GM19455 (cell line): ENCODE results near the gene SIGLEC1.

Experiments
- ATAC-seq: cut with Tn5 transposase; IDR thresholded peaks from one replicate; pipeline ENCODE4 v1.9.1; 2021; ENCODE audit not compliant: unreplicated experiment

SIGLEC1 gene

DNA sequence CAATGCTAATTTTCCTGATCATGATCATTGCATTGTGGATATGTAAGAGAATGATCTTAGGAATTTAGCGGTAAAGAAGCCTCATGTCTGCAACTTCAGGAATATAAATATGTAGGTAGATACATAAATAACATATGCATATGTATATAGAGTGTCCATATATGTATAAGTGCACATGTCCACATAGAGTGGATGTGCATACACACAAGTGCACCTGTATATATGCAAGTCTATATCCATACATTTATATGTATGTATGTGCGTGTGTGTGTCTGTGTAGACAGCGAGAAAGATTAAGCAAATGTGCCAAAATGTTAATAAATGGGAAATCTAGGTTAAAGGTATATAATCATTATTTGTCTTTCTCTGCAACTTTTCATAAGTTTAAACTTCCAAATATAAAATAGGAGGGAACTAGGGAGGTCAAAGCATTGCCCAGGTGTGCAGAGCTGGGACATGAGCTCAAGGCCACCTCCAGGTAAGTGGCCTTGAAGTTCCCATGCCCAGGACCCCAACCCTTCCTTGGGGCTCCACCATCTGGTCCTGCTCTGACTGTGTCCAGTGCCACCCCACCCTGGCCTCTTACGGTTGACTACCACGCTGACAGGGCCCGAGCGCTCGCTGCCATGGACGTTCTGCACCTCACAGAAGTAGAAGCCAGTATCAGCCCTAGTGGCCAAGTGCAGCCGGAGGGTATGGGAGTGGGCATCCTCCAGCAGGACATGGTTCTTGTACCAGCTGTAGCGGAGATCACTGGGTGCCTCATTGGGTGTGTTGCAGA is 9.6 kb downstream of the SIGLEC1 start:
- ATAC-seq = no peak

DNA sequence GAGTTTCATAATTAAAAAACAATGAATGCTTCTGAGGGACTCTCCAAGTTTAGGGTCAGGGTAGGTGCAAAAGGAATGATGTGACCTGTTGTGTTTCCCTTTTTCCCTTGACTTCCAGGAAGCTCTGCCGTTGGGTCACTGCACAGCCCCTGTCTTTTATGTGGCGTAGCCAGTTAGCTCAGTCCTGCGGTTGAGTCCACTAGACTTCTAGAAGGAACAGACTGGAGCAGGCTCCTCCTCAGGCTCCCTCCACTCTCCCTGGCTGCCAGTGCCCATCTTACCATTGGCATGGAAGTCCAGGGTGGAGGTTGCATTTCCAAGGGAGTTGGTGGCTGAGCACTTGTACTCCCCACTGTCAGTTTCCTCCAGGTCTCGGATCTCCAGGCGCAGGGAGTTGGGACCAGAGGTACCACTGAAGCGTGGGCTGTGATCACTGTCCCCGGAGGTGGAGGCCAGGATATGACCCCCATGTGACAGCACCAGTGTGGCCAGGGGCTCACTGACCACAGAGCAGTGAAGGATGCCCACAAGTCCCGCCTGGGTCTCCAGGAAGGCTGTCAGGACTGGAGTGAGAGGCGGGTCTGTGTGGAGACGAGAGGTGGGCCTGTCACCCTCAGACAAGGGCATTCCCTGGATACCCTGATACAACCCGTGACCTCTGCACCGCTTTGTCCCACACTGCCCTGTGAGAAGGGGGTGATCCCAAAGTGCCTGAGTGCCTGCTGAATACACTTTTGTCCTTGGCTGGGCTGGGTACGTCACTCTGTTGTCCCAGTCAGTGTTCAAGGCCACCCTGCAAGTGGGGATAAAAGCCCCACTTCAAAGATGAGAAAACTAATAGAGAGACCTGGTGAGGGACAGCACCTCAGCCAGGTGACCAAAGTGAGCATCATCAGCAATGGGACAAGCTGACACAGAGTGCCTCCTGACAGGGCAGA is 11.1 kb downstream of the SIGLEC1 start:
- no peak for ATAC-seq

DNA sequence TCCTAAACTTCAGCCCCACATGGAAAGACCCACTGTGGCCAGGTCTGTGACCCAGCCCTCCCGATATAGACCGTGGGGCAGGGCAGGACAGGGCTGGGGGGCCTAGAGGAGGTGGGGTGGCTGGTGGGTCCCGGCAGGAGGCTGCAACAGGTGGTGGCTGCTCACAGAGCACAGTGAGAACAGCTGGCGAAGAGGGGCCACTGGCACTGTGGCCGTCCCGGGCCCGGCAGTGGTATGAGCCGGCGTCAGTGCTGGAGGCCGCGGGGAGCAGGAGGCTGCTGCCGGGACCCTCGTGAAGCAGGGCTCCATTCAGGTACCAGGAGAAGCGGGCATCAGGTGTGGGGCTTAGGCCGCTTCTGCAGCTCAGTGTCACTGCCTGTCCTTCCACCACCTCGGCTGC is 13.4 kb downstream of the SIGLEC1 start:
- no peak for ATAC-seq

DNA sequence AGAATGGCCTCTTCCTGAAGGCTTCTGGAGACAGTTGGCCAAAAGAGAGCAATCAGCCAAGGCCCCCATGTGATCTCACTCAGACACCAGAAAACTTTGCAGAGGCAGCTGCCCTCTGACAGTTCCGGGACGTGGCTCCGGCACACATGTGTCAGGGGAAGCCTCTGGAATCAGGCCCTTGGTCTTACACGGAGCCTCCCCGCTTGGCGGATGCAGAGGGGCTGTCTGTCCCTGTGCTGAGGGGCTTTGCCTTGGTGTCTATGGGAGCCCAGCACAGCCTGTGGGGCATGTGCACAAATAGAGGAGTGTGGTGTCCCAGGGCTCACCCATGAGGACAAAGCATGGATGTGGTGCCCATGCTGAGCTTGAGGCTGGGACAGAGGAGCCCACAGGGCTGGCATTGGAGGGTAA is 13.8 kb downstream of the SIGLEC1 start:
- no peak for ATAC-seq

DNA sequence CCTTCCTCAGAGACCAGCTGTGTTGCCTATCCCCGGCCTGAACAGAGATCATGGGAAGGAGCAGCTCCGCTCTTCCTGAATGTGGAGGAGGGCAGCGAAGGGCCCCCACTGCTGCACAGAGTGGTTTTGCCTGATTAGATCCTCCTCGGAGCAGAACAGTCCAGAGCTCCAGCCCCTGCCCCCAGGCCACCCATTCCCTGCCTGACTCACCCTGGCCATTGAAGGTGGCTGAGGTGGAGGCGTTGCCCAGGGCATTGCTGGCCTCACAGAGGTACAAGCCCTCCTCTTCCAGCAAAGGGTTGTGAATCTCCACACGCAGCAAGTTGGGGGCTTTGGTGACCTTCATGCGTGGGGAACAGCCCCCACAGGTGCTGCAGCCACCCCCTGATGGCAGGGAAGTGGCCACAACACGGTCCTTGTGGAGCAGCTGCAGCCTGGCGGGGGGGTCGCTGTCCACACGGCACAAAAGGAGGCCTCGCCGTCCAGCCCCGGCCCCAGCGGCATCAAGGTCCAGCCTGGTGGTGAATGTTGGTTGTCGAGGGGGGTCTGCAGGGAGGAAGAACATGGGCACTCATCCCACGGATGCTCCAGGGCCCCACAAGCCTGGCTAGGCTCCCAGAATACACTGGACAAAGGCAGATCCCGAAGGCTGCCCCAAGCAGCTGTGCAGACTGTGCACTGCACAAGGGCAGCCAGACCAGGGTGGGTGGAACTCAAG is 14.7 kb downstream of the SIGLEC1 start:
- no peak for ATAC-seq

DNA sequence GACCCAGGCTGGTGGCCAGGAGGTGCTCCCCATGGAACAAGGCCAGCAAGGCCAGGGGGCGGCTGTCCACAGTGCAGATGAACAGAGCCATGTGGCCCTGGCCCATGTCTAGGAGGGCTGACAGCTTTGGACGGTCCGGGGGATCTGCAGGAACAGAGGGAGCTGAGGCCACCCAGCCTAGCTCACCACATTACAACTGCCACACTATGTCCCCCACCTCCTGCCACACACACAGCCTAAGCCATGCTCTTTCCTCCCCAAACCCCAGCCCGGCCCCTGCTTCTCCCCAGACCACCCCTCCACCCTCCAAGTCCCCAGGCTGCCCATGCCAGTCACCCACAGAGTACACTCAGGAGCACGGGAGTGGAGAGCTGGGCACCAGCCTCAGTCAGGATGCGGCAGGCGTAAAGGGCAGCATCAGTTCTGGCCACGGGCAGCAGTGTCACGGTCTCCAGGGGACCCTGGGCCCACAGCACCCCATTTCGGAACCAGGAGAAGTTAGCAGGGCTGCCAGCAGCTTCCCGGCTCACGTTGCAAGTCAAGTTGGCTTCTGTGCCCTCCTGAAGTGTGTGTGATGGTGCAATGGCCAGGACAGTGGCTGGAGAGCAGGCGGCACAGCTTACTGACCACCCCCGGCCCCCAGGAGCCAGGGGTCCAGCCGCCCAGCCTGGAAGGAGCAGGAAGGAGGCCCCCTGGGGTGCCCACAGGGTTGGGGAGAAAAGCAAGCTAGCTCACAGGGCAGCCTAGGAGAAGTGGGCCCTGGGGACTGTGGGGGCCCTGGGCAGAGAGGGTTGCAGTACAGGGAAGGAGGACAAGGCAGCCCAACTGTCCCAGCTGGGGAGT is 15.4 kb downstream of the SIGLEC1 start:
- no peak for ATAC-seq

DNA sequence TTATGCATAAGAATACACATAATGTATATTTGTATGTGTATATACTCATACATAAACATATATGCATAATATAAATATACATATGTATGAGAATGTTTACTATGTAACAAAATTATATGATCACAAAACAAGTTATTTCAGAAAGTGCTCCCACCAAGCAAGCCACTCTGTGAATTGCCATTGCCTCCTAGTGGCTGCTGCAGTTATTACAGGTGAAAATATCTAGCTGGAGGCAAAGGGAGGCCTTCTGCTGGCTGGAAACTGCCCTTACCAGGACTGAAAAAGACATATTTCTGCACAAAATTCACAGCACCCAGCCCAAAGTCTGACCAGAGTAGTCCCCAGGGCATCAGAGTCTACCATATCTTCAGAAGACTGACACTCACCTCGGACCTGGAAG is 16.2 kb downstream of the SIGLEC1 start:
- ATAC-seq = no peak

DNA sequence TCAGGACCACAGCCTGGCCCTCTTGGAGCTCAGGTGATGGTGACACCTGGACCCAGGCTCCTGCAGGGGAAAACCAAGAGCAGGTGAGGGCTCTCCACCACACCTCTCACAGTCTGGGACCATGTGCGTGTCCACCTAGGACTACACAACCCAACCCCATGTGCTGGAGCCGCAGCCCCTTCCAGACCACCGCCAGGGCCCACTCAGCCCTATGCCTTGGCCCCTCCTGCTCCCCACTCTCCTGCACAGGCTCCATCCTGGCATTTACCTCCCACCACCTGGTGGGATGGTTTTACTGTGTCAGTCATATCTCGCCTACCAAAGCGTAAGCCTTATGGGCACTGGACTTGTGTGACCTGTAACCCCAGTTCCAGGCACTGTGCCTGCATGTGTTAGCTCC is 17.5 kb downstream of the SIGLEC1 start:
- ATAC-seq = no peak

DNA sequence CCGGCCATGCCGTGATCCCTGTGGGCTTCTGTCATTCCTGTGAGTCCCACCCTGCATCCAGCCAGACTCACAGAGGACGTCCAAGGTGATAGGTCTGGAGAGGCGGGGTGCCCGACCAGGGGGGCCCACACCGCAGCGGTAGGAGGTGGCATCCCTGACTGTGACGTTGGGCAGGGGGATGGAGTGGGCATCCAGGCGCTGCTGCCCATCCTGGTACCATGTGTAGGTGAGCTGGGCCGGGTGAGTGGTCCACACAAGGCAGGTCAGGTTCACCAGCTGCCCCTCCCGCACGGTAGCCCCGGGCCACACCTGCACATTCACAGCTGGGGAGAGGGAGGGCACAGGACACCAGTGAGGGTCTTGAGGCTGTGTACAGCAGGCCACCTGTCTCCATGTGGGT is 19.0 kb downstream of the SIGLEC1 start:
- no peak for ATAC-seq

DNA sequence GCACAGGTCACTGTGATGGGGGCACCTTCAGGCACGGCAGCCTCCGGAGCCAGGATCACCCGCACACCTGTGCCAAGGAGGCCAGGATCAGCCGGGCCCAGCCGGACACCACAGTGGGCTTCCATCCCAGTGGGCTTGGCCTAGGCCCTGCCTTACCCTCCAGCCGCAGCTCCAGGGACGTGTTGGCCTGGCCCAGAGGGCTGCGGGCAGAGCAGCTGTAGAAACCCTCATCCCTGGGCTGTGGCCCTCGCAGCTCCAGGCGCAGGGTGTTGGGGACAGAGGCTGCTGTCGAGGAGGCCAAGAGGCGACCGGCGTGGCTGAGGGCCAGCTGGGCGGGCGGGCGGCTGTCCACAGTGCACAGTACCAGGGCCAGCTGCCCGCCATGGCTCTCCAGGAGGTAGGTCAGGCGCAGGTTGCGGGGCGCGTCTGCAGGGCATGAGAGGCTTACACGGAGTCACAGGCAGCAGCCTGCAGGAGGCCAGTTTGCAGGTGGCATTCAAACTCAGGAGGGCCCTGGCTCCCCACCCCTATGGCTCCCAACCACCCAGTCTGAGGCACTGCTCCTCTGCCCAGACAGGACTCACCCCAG is 19.6 kb downstream of the SIGLEC1 start:
- no peak for ATAC-seq

DNA sequence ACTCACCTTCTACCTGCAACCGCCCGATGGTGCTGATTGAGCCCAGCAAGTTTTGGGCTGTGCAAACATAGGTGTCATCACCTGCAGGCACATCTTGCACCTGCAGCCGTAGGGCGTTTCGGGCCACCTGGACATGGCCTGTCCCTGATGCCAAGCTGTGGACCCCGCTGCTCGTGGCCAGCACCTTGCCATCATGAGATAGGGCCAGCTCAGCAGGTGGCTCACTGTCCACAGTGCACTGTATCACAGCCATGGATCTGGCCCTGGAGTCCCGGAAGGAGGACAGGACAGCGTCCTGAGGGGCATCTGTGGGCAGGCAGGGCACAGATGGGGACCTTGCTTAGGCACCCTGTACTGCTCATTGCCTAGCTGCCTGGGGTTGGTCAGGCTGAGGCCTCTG is 20.5 kb downstream of the SIGLEC1 start:
- no peak for ATAC-seq

DNA sequence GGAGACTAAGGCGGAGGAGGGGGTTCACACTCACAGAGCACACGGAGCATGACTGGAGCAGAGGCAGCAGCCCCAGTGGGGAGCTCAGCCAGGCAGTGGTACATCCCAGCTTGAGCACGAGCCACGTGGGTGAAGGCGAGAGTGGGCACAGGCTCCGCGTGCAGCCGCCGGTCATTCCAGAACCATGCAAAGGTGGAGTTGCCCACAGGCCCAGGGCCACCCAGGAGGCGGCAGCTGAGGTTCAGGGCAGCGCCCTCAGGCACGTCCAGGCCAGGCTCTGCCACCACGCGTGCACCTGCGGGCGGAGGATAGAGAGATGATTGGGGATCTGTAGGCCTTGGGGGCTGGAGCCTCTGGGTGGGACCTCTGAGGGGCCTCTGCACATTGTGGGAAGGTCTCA is 21.1 kb downstream of the SIGLEC1 start:
- ATAC-seq = no peak

DNA sequence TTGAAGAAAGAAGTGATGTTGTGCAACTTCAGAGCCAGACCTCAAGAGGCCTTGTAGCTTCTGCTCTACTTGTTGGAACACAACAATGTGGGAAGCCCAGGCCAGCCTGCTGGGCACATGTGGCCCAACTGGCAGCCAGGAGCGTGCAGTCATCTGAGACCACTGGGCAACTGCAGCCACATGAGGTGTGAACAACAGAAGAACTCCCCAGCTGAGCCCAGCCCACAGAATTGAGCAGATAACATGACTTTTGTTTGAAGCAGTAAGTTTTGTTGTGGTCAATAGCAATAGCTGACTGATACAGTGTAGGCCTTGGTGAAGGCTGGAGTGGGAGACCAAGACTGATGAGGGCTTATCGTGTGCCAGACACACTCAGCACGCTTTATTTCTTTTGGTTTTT is 22.0 kb downstream of the SIGLEC1 start:
- ATAC-seq = no peak

DNA sequence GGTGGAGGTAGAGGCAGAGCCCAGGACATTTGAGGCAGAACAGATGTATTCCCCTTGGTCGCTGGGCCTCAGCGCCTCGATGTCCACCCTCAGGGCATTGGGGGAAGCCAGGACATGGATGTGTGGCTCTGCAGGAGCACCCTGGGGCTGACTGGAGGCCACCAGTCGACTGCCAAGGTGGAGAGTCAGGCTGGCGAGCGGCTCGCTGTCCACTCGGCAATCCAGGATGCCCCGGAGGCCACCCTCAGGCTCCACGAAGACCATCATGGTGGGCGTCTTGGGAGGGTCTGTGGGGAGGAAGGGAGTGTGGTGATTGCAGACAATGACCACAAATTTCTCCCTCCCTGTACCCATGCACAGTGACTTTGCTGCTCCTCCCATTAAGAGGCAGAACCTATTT is 22.4 kb downstream of the SIGLEC1 start:
- no peak for ATAC-seq

DNA sequence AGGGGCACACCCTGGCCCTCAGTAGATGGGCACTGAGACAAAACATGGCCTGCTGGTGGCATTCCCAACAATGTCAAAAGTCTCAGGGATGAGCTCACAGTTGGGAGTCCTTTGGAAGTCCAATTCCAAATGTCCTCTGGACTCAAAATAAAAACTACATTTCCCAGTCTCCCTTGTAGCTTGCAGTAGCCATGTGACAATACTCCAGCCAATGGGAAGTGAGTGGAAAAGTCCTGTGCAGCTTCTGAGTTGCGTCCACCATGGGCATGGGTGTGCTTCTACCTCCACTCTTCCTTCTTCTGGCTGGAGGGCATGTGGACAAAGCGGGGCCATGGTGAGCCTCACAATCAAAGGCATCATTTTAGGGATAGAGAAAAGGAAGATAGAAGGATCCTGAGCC is 24.7 kb downstream of the SIGLEC1 start:
- no peak for ATAC-seq

DNA sequence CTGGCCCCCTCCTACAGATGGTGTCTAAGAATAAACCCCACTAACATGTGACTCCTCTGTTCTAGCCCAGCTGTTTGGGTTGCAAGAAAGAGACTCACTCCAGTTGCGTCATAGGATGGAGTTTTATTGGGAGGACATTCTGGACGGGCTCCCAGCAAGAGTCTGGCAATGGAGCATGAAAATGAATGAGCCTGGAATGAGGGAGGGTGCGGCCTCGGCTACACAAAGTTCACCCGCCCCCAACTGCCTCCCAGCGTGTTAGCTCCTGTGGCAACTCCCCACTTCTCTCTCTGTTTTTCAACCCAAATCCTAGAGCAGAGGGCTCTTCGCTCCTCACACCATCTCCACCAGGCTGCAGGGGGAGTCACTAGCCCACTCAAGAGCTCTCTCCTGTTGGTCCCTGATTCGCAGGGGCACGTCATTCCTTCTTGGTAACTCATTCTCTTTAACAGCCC is 25.5 kb downstream of the SIGLEC1 start:
- no peak for ATAC-seq

DNA sequence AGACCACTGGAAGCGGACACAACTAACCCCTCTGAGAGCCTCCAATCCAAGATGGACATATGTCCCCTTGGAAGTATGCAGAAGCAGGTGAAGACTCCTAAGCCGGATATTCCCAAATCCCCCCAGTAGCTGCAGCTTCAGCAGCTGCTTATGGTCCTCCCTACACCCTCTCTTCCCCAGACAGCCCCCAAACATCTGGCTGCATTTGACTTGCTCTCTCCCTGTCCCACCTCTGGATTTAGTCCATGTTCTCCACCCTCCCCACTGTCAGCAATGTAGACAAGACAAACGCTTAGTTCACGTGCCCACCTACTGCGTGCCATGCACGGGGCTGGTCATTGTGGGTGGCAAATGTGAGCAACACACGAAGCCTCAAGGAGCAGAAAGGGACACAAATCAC is 26.0 kb downstream of the SIGLEC1 start:
- ATAC-seq = no peak

DNA sequence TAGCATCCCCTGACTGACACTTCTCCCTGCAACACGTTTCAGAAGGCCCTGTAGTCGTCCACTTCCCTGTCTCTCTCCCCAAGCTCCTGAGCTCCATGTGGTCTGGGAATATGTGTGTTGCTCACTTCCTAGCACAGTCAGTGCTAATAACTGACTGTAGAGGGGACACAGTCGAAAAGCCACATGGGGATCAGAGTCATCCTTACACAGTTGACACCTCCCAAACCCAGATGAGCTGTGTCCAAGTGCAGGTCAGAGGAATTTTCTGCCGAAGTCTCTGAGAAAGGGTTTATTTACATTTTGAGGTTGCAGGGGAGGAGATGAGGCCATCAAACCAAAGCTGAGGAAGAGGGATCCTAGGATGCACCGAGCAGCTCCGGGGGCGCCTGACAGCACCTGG is 27.1 kb downstream of the SIGLEC1 start:
- ATAC-seq = no peak

DNA sequence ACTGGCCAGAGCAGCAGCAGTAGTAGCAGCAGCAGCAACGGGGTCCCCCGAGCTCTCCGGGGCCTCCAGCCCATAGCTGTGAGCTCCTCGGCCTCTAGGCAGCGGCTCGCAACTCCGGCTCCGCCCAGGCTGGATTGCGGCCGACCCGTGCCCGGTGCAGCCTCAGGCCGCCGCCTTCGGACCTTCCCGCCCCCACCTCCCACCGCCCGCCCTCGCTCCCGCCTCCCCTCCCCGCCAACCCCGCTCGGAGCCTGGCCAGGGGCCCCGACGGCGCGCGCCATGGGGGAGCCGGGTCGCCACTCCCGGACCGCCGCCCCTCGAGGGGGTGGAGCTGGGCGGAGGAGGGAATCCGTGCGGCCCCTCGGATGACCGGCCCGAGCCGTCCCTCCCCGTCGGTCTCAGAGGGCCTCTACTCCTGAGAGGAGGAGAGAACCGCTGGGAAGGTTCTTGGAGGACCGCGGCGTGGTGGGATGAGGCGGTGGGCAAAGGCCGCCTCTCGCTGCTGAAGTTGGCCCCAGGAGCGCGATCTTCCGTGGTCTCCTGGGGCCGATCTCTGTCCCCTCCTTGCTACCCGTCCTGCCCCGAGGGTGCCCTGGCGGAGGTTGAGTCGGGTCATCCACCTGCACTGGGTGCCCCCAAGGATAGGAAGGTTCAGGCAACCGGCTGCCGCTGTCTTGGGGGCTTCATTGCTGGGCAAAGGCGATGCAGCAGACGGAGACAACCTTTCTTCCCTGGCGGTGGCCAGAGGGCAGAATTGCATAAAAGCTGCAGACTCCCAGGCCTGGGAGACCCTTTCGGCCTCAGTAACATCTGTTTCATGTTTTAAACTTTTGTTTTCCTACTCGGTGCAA is 30.2 kb downstream of the SIGLEC1 start, which contains the start of gene ADAM33:
Gene ADAM33 (minus strand): TSS at position 80 of the 851 bp plus-strand sequence. CDS start 6 bp downstream, at position 74.
- ATAC-seq = no peak
